Kidney (tissue), 14 donors: ENCODE measurements around the gene GAL3ST1. TPM values are rescaled to one million over a fixed set of nuclear protein-coding genes. Genes with fewer than 3 reads are reported as not detected.

ENCODE experiments used
- DNase-seq, 5 donors: peaks; one replicate each; pipeline ENCODE4 v3.0.0-alpha.2; 2013 to 2020
- FAIRE-seq: peaks from 2 replicates; lab custom pipeline; 2012; peaks lifted over from hg19 to GRCh38; lab: Jason Lieb, UNC
- H3K27ac ChIP-seq, 2 donors: one replicate each; pipeline ENCODE4 v1.7.0; 2013; ENCODE audit warnings: low read depth in 2 of 2, low read length in 2 of 2, inconsistent platforms in 1 of 2
- H3K27me3 ChIP-seq: one replicate; pipeline ENCODE4 v1.7.1; 2013; ENCODE audit warnings: low read length, inconsistent platforms; ENCODE audit not compliant: control insufficient read depth, insufficient read depth
- H3K36me3 ChIP-seq, 3 donors: one replicate each; pipeline versions ENCODE4 v1.7.0 to v1.7.1; 2013; ENCODE audit warnings: low read length in 3 of 3, control low read depth in 1 of 3, inconsistent platforms in 1 of 3; ENCODE audit not compliant: insufficient read depth in 3 of 3, control insufficient read depth in 2 of 3
- H3K4me1 ChIP-seq, 3 donors: one replicate each; pipeline versions ENCODE4 v1.7.0 to v1.7.1; 2013; ENCODE audit warnings: low read length in 3 of 3, inconsistent platforms in 1 of 3, low read depth in 1 of 3; ENCODE audit not compliant: control insufficient read depth in 2 of 3, insufficient read depth in 2 of 3
- H3K4me3 ChIP-seq, 3 donors: one replicate each; pipeline versions ENCODE4 v1.7.0 to v1.8.1; 2013; ENCODE audit warnings: low read length in 3 of 3, control low read depth in 1 of 3, inconsistent platforms in 1 of 3
- H3K9ac ChIP-seq, 3 donors: one replicate each; pipeline versions ENCODE4 v1.7.0 to v1.7.1; 2013; ENCODE audit warnings: low read length in 3 of 3, control low read depth in 1 of 3, inconsistent platforms in 1 of 3
- H3K9me3 ChIP-seq, 3 donors: one replicate each; pipeline versions ENCODE4 v1.7.0 to v1.7.1; 2013; ENCODE audit warnings: low read length in 3 of 3, control low read depth in 1 of 3, inconsistent platforms in 1 of 3; ENCODE audit not compliant: control insufficient read depth in 2 of 3, insufficient read depth in 1 of 3
- CTCF ChIP-seq: IDR thresholded peaks from 3 replicates; pipeline ENCODE4 v1.5.1; 2012; ENCODE audit warnings: mild to moderate bottlenecking, moderate library complexity, borderline replicate concordance; ENCODE audit not compliant: insufficient read depth; ENCODE audit errors: extremely low read depth
- intact Hi-C: fragments of 100-400 bp; cut with DNase I; formaldehyde crosslinking; loops from one replicate; pipeline ENCODE4 v1.11.1; 2022
- polyA plus RNA-seq: library from polyadenylated mRNA; stranded (reverse); fragments of 350-450 nt; fragmentation: Illumina TruSeq; extraction: RNeasy Lipid Tissue Mini Kit (QIAGEN cat#74804); gene quantifications from one replicate; pipeline ENCODE4 v1.2.3, GENCODE V29; 2014; ENCODE audit warnings: low read depth, low replicate concordance; ENCODE audit not compliant: insufficient read depth
- total RNA-seq: library from RNA; stranded (reverse); fragmentation: NEBNext Ultra II Directional; extraction: Animal tissue kit (Norgen Biotek cat#: 25700); gene quantifications from one replicate; pipeline ENCODE4 v1.2.1, GENCODE V29; 2021
- donor health status: control.
- donor health status: control.
- donor health status: control.
- donor health status: control.
- donor health status: control.
- donor health status: DM: yes; HTN: yes; CAD: no.
- donor health status: Normal renal cell carcinoma (clear cell type).

Gene GAL3ST1
- total and polyA plus RNA-seq, 2 donors from 2014 or later, result 16.1 to 34.3 TPM

- DNase-seq, result peak in 2 of 5 donors; percentile 18 to 27
Observed at GRCh38 chr22:30574997-30575671, 669 bp upstream of the GAL3ST1 start.

GRCh38 chr22:30573594-30574094 is 821 bp downstream of the GAL3ST1 start:
- DNase-seq (peak in 4 of 5 donors; percentile 55 to 68 (median 58)), FAIRE-seq (no peak)
- no peaks in the 10 kb centered on the region for H3K27me3 ChIP-seq
- no peak overlapping the region for H3K9ac ChIP-seq
- peak overlapping the region in 2 of 3 donors; percentile 44 to 65 for H3K4me3 ChIP-seq
- H3K36me3 ChIP-seq, result peaks cover 0 to 16% (median 8%) of the 10 kb centered on the region in 3 donors
- TF ChIP-seq CTCF, result no peak
- peaks cover 0 to 36% (median 10%) of the 10 kb centered on the region in 3 donors for H3K4me1 ChIP-seq
- intact Hi-C loops, result no loop called here
- H3K27ac ChIP-seq, result peak overlapping the region; percentile 81 to 82
- no peaks in the 10 kb centered on the region for H3K9me3 ChIP-seq

More at GRCh38 chr22:30574997-30575671, 669 bp upstream of the GAL3ST1 start:
- Histone ChIP-seq H3K36me3 (peaks cover 0 to 31% (median 23%) of the 10 kb centered on the region in 3 donors), H3K9me3 (no peaks in the 10 kb centered on the region), H3K9ac (no peak overlapping the region), H3K27ac (peak overlapping the region in 1 of 2 donors; percentile 75), H3K4me1 (peaks cover 0 to 36% (median 10%) of the 10 kb centered on the region in 3 donors), H3K4me3 (no peak overlapping the region), H3K27me3 (no peaks in the 10 kb centered on the region)
- FAIRE-seq, result no peak
- intact Hi-C loops, result no loop called here
- TF ChIP-seq CTCF, result no peak

- peaks cover 0 to 11% (median 7%) of the 10 kb centered on the region in 3 donors for H3K36me3 ChIP-seq
- no peak for TF ChIP-seq CTCF
- peak overlapping the region in 2 of 3 donors; percentile 44 to 65 for H3K4me3 ChIP-seq
- peak overlapping the region; percentile 81 to 82 for H3K27ac ChIP-seq
- peak; percentile 47 to 78 (median 67) for DNase-seq
- no peaks in the 10 kb centered on the region for H3K27me3 ChIP-seq
- no peaks in the 10 kb centered on the region for H3K9me3 ChIP-seq
- H3K9ac ChIP-seq, result no peak overlapping the region
- FAIRE-seq, result no peak
- peaks cover 0 to 36% (median 10%) of the 10 kb centered on the region in 3 donors for H3K4me1 ChIP-seq
- intact Hi-C loops, result no loop called here
Observed at GRCh38 chr22:30572840-30573593, 1.4 kb downstream of the GAL3ST1 start.
